Heart right ventricle (tissue), 16 donors: ENCODE results near the gene CNOT8. TPM values are rescaled to one million over a fixed set of nuclear protein-coding genes. Genes with fewer than 3 reads are reported as not detected.
A peak's percentile ranks its signal among the peaks of the same experiment; 100 is the strongest.

Experiments
- ATAC-seq, 8 donors: fragments of 200-7000 bp; cut with Tn5 transposase; one replicate each; pipeline ENCODE4 v1.9.1; 2020; ENCODE audit warnings: mild to moderate bottlenecking in 8 of 8, moderate library complexity in 8 of 8, moderate number of reproducible peaks in 1 of 8
- DNase-seq, 2 donors: peaks; one replicate each; pipeline ENCODE4 v3.0.0-alpha.2; 2020
- H3K27ac ChIP-seq, 10 donors: fragments of 200-600 bp; sonication (generic) in 2 of 10; one replicate each; pipeline versions ENCODE4 v1.5.0 to v1.8.0; 2020 to 2022; ENCODE audit warnings: mild to moderate bottlenecking in 3 of 10
- H3K27me3 ChIP-seq, 7 donors: fragments of 200-600 bp; one replicate each; pipeline ENCODE4 v1.8.0; 2021 to 2022; ENCODE audit warnings: mild to moderate bottlenecking in 2 of 7
- H3K36me3 ChIP-seq, 9 donors: fragments of 200-600 bp; sonication (generic) in 1 of 9; one replicate each; pipeline versions ENCODE4 v1.5.0 to v1.8.0; 2020 to 2022; ENCODE audit warnings: mild to moderate bottlenecking in 2 of 9
- H3K4me1 ChIP-seq, 9 donors: fragments of 200-600 bp; sonication (generic) in 1 of 9; one replicate each; pipeline versions ENCODE4 v1.5.0 to v1.8.0; 2020 to 2022; ENCODE audit warnings: mild to moderate bottlenecking in 4 of 9
- H3K4me3 ChIP-seq, 10 donors: fragments of 200-600 bp; sonication (generic) in 2 of 10; one replicate each; pipeline versions ENCODE4 v1.5.0 to v1.8.0; 2020 to 2022; ENCODE audit warnings: mild to moderate bottlenecking in 7 of 10, moderate library complexity in 2 of 10
- H3K9me3 ChIP-seq, 11 donors: fragments of 200-600 bp in 10 of 11; sonication (generic) in 2 of 11; one replicate each; pipeline versions ENCODE4 v1.5.0 to v1.8.0; 2013 to 2022; ENCODE audit warnings: mild to moderate bottlenecking in 2 of 11, control low read depth in 1 of 11, moderate library complexity in 1 of 11
- WGBS, 2 donors: extraction: QIAGEN DNeasy Blood & Tissue Kit; methylation state at CpG; one replicate each; pipeline ENCODE4 v1.1.7; 2013; ENCODE audit warnings: inconsistent platforms in 1 of 2; 5-methylcytosine and 5-hydroxymethylcytosine counted together
- intact Hi-C, 10 donors: fragments of 100-400 bp; cut with DNase I; formaldehyde crosslinking; loops; one replicate each; pipeline versions ENCODE4 v1.11.1 to v1.14.2; 2022
- polyA plus RNA-seq, 2 donors: library from polyadenylated mRNA; stranded (reverse); fragments of 200-250 nt; gene quantifications; one replicate each; pipeline ENCODE4 v1.2.3, GENCODE V29; 2013
- total RNA-seq, 10 donors: library from RNA; stranded (reverse); fragmentation: NEBNext Ultra II Directional in 3 of 10; extraction: Animal tissue kit (Norgen Biotek cat#: 25700) in 3 of 10; gene quantifications; one replicate each; pipeline versions ENCODE4 v1.2.1 to v1.2.4, GENCODE V29; 2021 to 2023
- TF ChIP-seq, protein P1 (sequence below), 9 donors: fragments of 200-600 bp; sonication (generic) in 2 of 9; IDR thresholded peaks; one replicate each; pipeline versions ENCODE4 v1.5.0 to v1.8.0; 2021 to 2022; ENCODE audit warnings: antibody characterized with exemption in 9 of 9, mild to moderate bottlenecking in 5 of 9, moderate library complexity in 1 of 9
- donor health status: Arrhythmogenic right ventricular cardiomyopathy.
- donor health status: ischemic (EF 13 %, LVEDD 7.1; RV severe dilation, severe dysfunction).
- donor health status: healthy with polysubstance abuse.
- donor health status: DM: no; HTN: yes; CAD: no.
- donor health status: DM: no; HTN: no; CAD: no.
- donor health status: ischemic (EF 25% LVEDD 6.9; RV normal size, moderate dysfunction).
- donor health status: ischemic (EF 25% LVEDD 5.7; RV mildly dilated, moderate dysfunction).
- donor health status: healthy.
- donor health status: DM: yes; HTN: yes; CAD: no.
- donor health status: Ischemic cardiomyopathy.
- donor health status: ischemic (EF 35%, LVEDD 5.7; RV mildly dilated, moderate dysfunction).
- donor health status: nonischemic (EF 11% LVEDD 7.7; RV severe dilation, severe dysfunction).
- donor health status: DM: yes; HTN: yes; CAD: no.
- donor health status: PGD.
- donor health status: ischemic (EF 29% LVEDD 5.4; RV normal size, mild dysfunction).
- donor health status: nonischemic (EF 23%, LVEDD 6.1; RV moderate dilation, normal function).

CNOT8 gene
- total and polyA plus RNA-seq, 12 donors: 20.9 to 29.8 (median 22.1) TPM

DNA sequence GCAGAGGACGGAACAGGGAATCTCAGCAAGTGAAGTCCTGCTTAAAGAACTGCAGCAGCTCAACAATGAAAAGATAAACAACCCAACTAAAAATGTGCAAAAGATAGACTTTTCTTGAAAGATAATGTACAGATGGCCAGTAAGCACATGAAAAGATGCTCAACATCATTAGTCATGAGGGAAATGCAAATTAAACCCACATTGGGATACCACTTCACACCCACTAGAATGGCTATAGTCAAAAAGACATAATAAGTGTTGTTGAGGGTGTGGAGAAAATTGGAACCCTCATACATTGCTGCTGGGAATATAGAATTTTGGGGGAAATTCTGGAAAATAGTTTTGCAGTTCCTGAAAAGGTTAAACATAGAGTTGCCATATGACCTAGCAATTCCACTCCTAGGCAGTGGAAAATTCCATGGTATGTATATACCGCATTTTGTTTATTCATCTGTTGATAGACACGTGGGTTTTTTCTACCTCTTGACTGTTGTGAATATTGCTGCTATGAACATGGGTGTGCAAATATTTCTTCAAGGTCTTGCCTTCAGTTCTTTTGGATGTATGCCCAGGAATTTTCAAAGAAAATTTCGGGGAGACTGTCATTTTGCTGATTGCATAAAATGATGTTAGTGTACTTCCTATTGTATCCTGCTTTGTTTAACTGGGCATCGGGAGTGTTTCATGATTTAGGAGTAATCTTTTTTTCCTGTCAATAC is 7.2 kb downstream of the CNOT8 start:
- DNase-seq (no peak), ATAC-seq (no peak)
- Histone ChIP-seq H3K27ac (no peak overlapping the region), H3K4me3 (no peak overlapping the region), H3K27me3 (no peaks in the 10 kb centered on the region), H3K4me1 (peaks cover 5 to 33% (median 22%) of the 10 kb centered on the region in 9 donors), H3K9me3 (no peaks in the 10 kb centered on the region), H3K36me3 (peaks cover 0 to 76% (median 12%) of the 10 kb centered on the region in 9 donors)
- TF ChIP-seq, protein P1, sequence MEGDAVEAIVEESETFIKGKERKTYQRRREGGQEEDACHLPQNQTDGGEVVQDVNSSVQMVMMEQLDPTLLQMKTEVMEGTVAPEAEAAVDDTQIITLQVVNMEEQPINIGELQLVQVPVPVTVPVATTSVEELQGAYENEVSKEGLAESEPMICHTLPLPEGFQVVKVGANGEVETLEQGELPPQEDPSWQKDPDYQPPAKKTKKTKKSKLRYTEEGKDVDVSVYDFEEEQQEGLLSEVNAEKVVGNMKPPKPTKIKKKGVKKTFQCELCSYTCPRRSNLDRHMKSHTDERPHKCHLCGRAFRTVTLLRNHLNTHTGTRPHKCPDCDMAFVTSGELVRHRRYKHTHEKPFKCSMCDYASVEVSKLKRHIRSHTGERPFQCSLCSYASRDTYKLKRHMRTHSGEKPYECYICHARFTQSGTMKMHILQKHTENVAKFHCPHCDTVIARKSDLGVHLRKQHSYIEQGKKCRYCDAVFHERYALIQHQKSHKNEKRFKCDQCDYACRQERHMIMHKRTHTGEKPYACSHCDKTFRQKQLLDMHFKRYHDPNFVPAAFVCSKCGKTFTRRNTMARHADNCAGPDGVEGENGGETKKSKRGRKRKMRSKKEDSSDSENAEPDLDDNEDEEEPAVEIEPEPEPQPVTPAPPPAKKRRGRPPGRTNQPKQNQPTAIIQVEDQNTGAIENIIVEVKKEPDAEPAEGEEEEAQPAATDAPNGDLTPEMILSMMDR (IDR thresholded peaks at IDR 0.05): no peak
- intact Hi-C loops: loop anchor here in 1 of 10 donors (10.0 kb wide), 1 partner anchor 49 kb away; no protein-coding TSS in a partner anchor
- 59 to 66% methylated on average over 5 of the region's 5 CpGs for WGBS, 2 donors

DNA sequence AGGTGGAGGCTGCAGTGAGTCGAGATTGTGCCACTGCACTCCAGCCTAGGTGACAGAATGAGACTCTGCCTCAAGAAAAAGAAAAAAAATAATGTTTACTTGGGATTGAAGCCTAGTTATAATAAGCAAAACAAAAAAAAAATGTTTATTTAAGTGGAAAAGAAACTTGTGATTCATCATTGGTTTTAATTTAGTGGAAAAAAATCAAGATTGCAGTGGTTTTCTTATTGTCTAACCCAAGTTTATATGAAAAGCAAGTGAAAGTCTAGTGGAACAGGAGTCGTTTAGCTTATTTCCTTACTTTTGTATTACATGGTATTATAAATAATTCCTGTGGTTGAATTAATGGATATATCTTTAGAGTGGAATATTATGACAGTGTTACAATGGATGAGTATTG is 8.4 kb downstream of the CNOT8 start:
- DNase-seq: no peak
- ATAC-seq: no peak
- peaks cover 0 to 88% (median 19%) of the 10 kb centered on the region in 9 donors for H3K36me3 ChIP-seq
- WGBS, 2 donors: 83% methylated on average over 2 of the region's 2 CpGs
- H3K4me3 ChIP-seq: no peak overlapping the region
- no peaks in the 10 kb centered on the region for H3K27me3 ChIP-seq
- TF ChIP-seq, protein P1 (IDR thresholded peaks at IDR 0.05): no peak
- no peaks in the 10 kb centered on the region for H3K9me3 ChIP-seq
- intact Hi-C loops: loop anchor here in 1 of 10 donors (10.0 kb wide), 1 partner anchor 48 kb away; no protein-coding TSS in a partner anchor
- peaks cover 0 to 20% (median 10%) of the 10 kb centered on the region in 9 donors for H3K4me1 ChIP-seq
- H3K27ac ChIP-seq: no peak overlapping the region

DNA sequence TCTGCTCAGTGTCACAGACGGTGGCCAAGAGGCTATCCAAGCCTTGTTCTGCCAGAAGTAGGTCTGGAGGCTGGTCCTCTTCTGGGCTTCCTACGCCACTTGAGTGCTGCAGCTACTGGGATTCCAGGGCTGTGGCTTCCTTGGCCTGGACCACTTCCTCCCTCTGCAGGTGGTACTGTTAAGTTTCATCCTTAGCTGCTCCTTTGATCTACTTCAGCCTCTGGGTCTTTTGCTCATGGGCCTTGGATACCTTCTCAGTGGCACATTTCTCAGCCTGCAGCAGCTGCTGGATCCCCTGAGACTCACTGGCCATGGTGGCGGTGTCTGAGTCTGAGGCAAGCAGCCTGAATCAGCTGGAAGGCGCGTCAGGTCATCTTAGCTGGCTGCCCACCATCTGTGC is 10.3 kb downstream of the CNOT8 start:
- TF ChIP-seq, protein P1 (IDR thresholded peaks at IDR 0.05): peak in 3 of 9 donors; percentile 12 to 33 (median 19)
- Histone ChIP-seq H3K4me3 (no peak overlapping the region), H3K9me3 (no peaks in the 10 kb centered on the region), H3K36me3 (peaks cover 0 to 100% (median 36%) of the 10 kb centered on the region in 9 donors), H3K27ac (peak overlapping the region in 1 of 10 donors; percentile 7), H3K27me3 (no peaks in the 10 kb centered on the region), H3K4me1 (peaks cover 0 to 7% (median 0%) of the 10 kb centered on the region in 9 donors)
- DNase-seq (no peak), ATAC-seq (peak in 5 of 8 donors; percentile 30 to 54 (median 45))
- intact Hi-C loops: loop anchor here in 1 of 10 donors (10.0 kb wide), 1 partner anchor 46 kb away; no protein-coding TSS in a partner anchor
- WGBS, 2 donors: 84 to 87% methylated on average over 5 of the region's 5 CpGs

DNA sequence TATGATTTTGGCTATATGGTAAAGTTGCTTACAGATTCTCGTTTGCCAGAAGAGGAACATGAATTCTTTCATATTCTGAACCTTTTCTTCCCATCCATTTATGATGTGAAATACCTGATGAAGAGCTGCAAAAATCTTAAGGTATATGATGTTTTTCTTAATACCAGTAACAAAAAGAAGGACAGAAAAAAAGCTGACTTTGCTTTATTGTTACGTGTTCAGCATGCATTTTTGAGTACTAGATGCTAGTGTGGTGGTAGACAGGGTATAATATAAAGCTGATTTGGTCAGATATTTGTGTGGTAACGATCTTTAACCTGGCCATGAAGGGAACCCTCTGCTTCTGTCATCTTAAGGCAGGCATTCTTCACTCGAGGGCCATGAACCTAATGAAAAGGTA is 13.3 kb downstream of the CNOT8 start:
- peaks cover 0 to 100% (median 58%) of the 10 kb centered on the region in 9 donors for H3K36me3 ChIP-seq
- WGBS, 2 donors: 92 to 95% methylated on average over 4 of the region's 4 CpGs

More for the DNA sequence above, 13.3 kb downstream of the CNOT8 start:
- TF ChIP-seq, protein P1 (IDR thresholded peaks at IDR 0.05): no peak
- H3K4me3 ChIP-seq: no peak overlapping the region
- ATAC-seq (no peak), DNase-seq (no peak)
- H3K9me3 ChIP-seq: no peaks in the 10 kb centered on the region
- H3K27ac ChIP-seq: peak overlapping the region in 1 of 10 donors; percentile 15
- intact Hi-C loops: no loop called here
- peaks cover 0 to 3% (median 0%) of the 10 kb centered on the region in 9 donors for H3K4me1 ChIP-seq
- no peaks in the 10 kb centered on the region for H3K27me3 ChIP-seq
